EL (cell line): Measurements from ENCODE around the gene DGKB.

Experiments used
- DNase-seq: peaks from one replicate; pipeline ENCODE4 v3.0.0-alpha.2; 2016

DGKB gene

DNA sequence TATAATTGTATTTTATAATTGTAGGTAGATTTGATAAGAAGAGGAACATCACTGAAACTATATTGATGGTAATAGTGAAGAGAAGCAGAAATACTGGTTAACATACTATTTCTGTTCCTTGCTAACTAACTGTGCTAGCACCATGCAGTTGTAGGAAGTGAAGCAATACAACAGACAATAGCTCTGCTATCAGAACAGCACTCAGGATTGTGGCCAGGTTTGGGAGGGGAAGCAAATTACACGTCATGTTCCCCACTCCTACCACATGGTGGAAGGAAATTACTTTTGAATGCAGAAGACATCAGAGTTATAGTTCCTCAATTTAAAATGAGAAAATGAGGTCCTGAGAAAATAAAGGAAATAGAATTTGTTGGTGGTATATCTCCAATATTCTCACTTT is 151.1 kb downstream of the DGKB start:
- DNase-seq = no peak

GRCh38 chr7:14748461-14748860 is 154.1 kb downstream of the DGKB start:
- DNase-seq = peak; percentile 85

GRCh38 chr7:14747701-14748100 is 154.8 kb downstream of the DGKB start:
- no peak for DNase-seq

DNA sequence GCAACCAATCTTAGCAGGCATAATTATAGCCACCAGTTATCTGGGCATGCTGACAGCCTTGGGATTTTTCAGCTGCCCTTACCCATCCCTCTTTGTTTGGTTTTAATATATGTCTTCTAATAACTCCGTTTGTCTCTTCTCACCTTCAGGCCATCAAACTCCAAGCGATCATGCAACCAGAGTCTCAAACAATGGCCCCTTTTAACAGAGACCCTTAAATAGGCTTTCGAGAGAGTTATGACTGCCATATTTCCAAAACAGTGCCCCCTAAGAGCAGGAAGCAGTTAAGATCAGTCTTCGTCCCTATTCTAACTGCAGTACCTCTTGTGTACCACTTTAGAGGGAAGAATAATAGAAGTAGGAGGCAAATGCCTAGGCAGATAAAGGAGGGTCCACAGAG is 157.5 kb downstream of the DGKB start:
- no peak for DNase-seq

DNA sequence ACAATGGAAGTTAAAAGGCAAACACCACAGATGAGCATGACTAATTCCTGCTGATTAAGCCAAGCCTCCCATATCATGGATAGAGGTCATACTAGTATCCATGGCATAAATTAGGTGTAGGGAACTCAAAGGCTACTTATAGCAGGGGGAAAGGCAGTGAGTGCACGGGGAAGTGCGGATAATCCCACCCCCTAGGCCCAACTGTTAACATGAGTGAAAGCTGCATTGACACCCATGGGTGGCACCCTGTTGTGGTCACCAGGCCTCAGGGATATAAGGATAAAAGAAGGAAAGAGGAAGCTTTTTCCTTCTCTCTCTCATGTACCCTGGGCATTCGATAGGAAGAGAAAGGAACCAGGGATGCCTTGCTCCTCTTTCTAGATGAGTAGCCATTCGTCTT is 161.9 kb downstream of the DGKB start:
- DNase-seq = no peak

DNA sequence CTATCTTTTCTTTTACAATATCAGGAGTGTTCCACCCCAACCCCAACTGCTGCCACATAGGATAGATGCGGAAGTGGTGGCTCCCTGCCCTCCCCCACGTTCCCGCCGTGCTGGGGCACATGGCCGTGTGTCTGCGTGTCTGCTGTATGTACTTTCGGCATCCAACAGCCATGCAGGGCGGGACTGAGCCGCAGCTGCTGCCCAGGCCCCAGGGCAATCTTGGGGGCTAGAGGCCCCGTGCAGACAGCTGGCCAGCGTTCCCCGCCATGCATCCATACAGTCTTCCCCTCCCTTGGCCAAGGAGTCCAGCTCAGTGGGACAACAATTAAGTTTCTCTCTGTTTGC is 162.7 kb downstream of the DGKB start:
- no peak for DNase-seq

DNA sequence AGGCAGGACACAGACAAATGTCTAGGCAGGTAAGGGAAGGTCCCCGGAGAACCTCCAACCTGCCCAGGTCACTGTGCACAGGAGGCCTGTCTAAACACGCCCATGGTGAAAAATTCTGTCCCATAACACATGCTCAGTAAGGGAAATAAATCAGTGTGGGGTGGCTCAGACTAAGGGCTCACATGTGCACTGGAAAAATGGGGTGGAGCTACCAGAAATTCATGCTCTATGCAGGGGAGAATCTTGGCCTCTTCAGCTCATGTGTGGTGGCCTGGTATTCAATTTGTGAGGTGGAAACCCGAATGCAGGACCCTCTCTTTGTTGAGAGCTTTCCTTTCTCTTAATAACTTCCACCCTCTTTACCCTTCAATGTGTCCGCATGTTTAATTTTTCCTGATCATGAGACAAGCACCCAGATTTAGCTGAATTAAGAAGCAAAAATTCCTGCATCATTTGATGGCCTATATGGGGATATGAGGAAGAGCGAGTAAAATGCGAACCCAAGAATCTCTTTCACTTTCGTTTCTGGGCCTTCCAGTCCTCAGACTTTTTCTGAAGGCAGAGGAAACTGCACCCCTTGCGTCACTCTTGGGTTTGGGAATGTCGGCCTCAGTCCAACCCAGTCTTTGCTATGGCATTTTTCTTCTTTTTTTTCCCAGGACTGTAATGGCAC is 163.2 kb downstream of the DGKB start:
- no peak for DNase-seq

GRCh38 chr7:14738086-14738485 is 164.5 kb downstream of the DGKB start:
- DNase-seq = no peak

DNA sequence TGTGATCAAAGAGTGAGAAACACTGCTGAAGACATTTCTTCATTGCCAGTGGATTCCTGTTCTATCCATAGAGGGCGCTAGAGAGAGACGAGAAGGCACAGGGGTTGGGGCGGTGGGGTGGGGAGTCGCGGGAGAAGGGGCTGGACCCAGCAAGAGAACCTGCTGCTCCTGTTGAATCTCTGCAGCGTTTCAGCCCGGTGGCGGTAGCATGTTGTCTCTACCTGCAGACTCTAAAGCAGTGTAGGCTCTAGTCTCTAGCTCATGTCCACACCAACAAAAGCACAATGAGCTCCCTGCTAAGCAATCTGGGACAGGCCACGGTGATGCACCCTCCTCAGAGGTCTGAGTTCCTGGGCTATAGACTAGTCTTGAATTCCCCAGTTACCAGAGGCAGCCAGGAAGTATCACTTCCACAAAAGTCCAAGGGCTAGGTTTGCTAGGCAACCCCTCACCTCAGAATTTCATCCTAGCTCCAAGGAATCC is 167.7 kb downstream of the DGKB start:
- DNase-seq = no peak

DNA sequence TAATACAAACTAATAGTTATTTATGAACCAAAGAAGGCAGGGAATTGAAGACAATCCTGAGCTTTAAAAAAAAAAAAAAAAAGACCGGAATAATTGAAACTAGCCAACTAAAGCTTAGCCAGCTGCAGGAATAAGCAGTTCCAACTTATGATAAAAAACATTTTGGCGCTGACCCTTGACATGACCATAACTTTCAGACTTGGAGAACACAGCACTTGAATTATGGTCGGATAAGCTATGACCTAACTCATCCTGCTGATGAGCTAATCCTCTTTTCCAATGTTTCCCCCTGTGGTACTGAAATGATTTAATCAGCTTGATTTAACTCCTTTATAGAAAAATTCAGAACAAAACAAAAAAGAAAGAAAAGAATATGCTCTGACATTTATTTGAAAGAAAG is 181.8 kb downstream of the DGKB start:
- DNase-seq = no peak

DNA sequence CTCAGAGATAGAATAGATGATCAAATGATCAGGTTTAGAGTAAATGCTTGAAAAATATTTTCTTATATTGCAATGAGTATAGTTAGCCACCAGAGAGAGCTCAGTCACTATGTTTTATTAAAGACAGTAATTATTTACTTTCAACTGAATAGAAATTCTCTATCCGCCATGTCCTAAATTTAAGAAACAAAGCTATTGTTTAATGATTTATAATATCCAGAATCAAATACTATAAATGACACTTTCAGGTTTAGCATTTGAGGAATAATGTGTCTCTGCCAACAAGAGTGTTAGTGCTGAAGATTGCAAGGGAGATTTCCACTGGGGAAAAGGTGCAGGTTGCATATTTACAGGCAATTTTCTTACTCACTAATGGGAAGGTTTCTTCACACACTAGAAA is 184.7 kb downstream of the DGKB start:
- peak; percentile 15 for DNase-seq

- DNase-seq = no peak
Measured at GRCh38 chr7:14717169-14717568, 185.4 kb downstream of the DGKB start.

DNA sequence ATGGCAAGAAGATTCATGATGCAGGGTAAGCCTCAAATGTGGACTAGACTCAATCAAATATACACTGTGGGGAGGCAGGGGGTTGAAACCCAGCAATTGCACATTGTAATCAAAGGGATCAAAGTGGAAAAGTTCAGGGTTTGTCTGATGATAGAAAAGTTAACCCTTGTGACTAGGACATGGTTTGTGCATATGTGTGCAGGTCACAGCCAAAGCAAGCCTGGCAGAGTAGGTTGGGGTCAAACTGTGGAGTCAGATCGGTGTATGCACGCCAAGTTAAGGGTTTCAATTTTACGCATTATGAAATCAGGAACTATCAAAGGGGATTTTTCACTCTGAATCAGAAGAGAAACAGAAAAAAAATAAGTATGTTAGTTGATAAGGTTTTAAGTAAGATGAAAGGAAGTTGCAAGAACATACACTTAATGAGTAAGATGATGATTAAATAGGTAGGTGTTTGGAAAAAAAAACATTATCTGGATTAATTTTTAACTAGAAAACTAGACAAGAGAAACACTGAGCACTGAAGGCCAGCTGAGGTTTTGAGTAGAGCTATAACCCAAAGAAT is 188.3 kb downstream of the DGKB start:
- DNase-seq = no peak

- peak; percentile 6 for DNase-seq
Measured at GRCh38 chr7:14698239-14698638, 204.3 kb downstream of the DGKB start.

DNA sequence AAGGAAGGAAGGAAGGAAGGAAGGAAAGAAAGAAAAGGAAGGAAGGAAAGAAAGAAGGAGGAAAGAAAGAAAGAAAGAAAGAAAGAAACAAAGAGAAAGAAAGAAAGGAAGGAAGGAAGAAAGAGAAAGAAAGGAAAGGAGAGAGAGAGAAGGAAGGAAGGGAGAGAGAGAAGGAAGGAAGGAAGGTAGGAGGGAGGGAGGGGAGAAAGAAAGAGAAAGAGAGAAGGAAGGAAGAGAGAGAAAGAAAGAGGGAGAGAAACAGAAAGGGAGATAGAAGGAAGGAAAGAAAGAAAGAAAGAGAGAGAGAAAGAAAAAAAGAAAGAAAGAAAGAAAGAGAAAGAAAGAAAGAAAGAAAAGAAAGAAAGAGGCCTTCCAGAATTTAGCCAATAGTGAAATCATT is 204.9 kb downstream of the DGKB start:
- no peak for DNase-seq

GRCh38 chr7:14691597-14692203 is 210.9 kb downstream of the DGKB start:
- DNase-seq = peak; percentile 21

GRCh38 chr7:14691034-14691433 is 211.5 kb downstream of the DGKB start:
- DNase-seq = no peak

- no peak for DNase-seq
Measured at GRCh38 chr7:14690486-14690885, 212.1 kb downstream of the DGKB start.

GRCh38 chr7:14690075-14690474 is 212.5 kb downstream of the DGKB start:
- no peak for DNase-seq

- DNase-seq = no peak
Measured at GRCh38 chr7:14688208-14688607, 214.3 kb downstream of the DGKB start.

- no peak for DNase-seq
Measured at GRCh38 chr7:14687777-14688176, 214.8 kb downstream of the DGKB start.

DNA sequence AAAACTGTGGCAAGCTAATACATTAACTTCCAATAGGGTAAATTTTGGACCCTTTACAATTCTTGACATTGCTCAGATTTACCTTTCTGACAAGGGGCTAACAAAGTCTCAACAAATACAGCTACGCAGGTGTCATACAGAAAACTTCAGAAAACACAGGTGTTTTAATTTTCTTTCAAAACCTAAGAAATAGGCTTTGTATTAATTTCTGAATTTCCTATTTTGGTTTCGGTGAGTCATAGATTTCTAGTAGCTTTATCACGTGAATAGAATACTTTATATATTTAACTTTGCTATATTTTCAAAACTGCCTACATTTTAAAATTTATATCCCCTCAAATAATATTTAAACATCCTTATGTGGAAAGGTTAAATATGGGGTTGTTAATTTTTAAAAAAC is 215.3 kb downstream of the DGKB start:
- DNase-seq = no peak

DNA sequence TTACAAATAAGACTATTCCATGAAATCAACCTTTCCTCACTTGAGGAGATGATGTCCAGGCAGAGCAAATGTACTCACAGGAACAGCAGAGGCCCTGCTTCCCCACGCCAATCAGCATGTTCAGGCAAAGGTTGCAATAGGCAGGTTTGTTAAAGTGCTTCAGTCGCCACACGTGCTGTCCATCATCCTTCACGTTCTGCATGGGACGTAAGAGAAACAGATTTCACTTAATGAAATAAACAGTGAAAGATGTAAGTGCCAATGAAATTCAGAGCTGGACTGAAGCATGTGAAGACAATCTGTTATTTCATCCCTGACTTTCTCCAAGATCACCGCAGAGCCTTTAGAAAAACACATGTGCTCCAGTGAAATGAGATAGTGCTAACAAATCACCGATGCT is 217.4 kb downstream of the DGKB start:
- DNase-seq = no peak

GRCh38 chr7:14682910-14683465 is 219.6 kb downstream of the DGKB start:
- no peak for DNase-seq
